ENCODE data around the gene STYX.
"Not testable (repeated sequence)": the region's sequence is repeated elsewhere in the genome, so short reads cannot be mapped to it uniquely, and the experiment has no call there.

STYX gene

DNA sequence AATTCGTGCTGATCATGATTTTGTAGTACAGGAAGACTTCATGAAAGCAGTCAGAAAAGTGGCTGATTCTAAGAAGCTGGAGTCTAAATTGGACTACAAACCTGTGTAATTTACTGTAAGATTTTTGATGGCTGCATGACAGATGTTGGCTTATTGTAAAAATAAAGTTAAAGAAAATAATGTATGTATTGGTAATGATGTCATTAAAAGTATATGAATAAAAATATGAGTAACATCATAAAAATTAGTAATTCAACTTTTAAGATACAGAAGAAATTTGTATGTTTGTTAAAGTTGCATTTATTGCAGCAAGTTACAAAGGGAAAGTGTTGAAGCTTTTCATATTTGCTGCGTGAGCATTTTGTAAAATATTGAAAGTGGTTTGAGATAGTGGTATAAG, 2.5 kb upstream of the STYX start:
- DNase-seq = not testable (repeated sequence)

DNA sequence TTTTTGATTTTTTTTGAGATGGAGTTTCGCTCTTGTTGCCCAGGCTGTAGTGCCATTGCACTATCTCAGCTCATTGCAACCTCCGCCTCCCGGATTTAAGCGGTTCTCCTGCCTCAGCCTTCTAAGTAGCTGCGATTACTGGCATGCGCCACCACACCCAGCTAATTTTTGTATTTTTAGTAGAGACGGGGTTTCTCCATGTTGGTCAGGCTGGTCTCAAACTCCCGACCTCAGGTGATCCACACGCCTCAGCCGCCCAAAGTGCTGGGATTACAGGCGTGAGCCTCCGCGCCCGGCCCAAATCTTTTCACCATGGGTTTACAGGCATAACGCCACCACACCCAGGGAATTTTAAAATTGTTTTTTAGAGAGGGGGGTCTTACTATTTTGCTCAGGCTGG, 931 bp upstream of the STYX start:
- DNase-seq = not testable (repeated sequence)

DNA sequence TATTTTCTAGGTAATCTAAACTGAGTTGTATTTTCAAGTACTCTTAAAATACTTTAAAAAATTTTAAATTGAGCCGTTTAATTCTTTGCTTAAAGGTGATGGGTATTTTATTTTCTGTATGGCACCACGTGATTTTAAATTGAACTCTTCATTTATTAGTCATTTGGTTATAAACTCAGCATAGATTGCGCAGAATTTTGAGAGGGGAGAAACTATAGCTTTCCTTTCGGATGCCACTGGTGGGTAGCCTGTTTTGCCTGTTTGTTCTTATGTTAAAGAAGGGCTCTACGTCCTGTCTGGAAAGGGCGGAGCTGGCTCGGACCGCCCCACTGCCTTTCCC, 411 bp upstream of the STYX start:
- no peak for DNase-seq

DNA sequence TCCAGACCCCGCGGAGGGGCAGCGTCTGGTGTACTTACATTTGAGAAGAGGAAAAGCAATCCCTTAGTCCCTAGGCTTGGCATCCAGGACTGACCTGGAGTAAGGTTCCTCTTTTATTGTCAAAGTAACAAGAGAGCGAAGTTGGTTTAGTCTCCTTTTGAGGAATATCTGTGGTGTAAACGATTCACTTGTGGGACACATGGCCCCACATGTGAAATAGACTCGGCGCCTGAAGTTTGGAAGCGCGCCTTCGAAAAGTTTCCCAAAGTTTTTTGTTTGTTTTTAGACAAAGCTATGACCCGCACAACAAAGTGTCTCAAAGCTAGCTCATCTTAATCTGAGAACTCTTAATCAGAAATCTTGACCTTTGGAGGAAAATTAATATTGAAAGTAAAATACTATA, 744 bp downstream of the STYX start:
- no peak for DNase-seq

DNA sequence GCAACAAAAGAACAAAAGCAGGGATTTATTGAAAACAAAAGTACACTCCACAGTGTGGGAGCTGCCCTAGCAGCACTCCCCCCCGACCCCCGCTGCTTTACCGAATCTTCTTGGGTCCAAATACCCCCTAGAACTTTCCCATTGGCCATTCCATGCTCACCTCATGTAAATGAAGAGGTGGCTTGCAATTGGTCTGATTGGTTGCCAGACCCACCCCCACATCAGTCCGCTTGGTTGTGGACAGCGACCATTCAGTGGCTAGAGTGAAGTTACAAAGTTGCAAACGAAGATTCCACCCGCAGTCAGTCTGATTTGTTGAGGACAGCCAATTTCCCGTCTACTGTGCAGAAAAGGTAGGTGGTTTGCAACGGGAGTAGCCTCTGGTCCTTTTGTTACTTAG, 3.9 kb downstream of the STYX start:
- DNase-seq = no peak

DNA sequence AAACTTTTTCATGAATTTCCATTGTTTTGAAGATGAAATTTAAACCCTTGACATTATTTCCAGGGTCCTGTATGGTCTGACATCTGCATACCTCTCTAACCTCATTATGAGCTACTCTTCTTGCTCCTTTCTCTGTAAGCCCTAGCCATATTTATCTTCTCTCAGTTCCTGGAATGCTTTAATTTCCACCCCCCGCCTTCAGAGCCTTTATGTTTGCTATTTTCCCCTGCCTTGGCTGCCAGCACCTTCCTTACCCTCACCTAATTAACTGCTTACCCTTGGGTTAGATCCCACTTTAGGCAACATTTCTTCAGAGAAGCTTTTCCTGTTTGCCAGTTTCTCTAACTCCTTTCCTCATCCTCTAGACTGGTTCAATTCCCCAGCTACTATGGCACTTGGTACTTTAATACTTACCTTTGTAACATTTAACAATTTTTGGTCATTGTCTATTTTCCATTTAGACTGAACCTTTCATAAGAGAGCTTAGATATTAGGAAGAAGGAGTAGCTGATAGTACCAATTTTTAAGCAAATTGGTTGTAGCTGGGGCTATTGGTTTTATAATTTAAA, 6.0 kb downstream of the STYX start:
- DNase-seq = no peak

DNA sequence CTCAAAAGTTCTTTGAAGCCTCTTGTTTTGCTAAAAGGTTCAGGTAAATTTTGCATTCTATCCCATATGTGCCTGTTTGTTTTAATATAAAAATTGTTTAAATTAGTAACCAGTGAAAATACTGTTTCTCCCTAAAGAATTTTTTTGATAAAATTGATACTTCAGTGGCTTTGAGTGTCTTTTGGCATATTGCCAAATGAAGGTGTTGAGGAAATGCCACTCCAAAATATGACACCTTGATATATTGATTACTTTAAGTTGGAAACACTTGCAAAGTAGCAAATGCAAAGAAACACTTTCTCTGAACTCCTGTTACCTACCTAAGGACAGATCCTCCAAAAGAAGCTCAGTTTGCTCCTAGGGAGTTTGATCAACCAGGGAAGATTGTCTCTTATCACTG, 8.4 kb downstream of the STYX start:
- no peak for DNase-seq

DNA sequence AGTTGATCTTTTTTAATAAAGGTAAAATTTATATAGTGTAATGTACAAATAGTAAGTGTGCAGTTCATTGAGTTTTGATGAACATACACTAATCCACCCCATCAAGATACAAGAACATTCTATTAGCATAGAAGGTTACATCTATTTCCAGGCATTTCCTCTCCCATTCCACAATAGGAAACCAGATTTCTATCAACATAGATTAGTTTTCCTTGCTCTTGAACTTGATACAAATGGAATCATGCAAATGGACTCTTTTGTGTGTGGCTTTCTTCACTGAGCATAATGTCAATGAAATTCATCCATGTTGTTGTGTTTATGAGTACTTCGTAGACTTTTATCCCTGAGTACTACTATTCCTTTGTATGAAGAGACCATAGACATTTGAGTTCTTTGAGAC, 10.8 kb downstream of the STYX start:
- DNase-seq = no peak

DNA sequence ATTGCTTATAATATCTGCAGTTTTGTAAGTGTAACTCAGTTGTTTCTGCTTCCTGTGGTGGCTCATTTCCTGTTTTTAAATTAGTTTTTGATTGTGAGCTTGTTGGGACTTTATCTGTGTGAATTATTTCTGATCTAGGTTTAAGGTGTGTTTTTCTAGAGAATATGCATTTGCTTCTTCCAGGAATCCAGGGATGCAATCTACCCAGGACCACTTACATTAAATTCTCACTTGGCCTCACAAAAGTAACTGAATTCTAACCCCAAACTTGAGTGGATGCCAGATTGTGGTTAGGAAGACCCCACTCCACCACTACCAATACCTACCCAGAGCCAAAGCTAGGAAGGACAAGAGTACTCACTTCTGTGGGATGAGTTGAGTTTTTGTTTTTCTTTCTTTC, 11.9 kb downstream of the STYX start:
- no peak for DNase-seq

DNA sequence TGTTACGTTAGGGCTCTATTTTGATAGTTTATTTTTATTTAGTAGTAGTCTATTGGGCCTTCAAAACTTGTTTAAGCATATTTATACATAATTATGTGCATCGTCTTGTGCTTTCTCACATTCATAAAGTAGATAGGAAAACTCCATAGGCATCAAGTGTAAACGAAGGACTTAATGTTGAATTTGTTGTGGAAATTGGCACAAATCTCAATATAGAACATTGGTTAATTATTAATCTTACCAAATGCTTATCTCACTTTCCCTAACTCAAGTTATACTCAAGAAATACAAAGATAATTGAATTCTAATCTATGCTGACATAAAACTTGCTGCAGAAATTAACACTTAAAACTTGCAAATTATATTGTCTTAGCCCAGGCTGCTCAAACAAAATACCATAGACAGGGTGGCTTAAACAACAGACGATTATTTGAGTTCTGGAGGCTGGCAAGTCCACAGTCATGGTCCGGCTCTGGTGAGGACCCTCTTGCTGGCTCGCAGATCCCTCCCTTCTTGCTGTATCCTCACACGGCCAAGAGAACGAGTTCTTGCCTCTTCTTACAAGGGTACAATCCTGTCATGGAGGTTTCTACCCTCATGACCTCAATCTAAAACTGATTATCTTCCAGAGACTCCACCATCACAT, 18.8 kb downstream of the STYX start:
- DNase-seq = no peak

DNA sequence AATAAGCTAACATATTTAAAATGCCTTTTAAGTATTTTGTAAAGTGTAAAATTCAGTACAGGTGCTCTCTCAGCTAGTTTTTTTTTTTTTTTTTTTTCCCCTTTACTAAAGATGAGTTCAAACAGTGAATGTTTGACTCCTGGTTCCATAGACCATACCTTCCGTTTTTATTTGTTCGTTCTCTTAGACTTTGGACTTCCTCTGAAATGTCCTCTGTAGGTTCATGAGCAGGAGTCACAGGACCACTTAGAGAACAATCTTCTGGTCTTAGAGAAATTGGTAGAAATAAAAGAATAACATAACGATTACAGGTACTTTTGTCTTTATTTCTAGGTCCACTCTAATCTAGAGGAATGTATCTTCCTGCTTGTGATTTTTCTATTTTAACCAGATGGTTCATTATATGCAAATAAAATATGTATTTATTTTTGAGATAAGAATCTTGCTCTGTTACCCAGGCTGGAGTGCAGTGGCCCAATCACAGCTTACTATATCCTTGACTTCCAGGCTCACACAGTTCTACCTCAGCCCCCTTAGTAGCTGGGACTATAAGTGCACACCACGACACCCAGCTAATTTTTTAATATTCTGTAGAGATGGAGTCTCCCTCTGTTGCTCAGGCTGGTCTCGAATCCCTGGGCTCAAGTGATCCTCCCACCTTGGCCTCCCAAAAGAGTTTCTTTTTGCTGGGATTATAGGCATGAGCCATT, 25.8 kb downstream of the STYX start:
- no peak for DNase-seq

DNA sequence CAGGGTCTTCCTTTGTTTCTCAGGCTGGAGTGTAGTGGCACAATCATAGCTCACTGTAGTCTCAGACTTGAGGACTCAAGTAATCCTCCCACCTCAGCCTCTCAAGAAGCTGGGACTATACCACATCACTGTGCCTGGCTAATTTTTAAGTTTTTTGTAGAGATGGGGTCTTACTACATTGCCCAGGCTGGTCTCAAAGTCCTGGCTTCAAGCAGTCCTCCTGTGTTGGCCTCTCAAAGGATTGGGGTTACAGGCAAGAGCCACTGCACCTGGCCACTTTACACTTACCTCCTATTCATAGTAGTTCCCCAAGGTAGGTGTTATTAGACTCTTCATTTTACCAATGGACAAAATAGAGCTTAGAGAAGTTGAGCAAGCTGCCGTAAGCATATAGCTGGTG, 29.2 kb downstream of the STYX start:
- no peak for DNase-seq

DNA sequence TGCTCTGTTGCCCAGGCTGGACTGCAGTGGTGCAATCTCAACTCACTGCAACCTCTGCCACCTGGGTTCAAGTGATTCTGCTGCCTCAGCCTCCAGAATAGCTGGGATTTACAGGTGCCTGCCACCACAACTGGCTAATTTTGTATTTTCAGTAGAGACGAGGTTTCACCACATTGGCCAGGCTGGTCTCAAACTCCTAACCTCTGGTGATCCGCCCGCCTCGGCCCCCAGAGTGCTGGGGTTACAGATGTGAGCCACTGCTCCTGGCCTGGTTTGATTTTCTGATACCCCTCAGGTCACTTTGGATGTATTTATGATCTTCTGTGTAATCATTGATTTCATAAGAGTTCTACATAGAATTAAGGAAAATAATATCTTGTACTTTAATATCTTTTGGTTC, 33.0 kb downstream of the STYX start:
- DNase-seq = not testable (repeated sequence)

DNA sequence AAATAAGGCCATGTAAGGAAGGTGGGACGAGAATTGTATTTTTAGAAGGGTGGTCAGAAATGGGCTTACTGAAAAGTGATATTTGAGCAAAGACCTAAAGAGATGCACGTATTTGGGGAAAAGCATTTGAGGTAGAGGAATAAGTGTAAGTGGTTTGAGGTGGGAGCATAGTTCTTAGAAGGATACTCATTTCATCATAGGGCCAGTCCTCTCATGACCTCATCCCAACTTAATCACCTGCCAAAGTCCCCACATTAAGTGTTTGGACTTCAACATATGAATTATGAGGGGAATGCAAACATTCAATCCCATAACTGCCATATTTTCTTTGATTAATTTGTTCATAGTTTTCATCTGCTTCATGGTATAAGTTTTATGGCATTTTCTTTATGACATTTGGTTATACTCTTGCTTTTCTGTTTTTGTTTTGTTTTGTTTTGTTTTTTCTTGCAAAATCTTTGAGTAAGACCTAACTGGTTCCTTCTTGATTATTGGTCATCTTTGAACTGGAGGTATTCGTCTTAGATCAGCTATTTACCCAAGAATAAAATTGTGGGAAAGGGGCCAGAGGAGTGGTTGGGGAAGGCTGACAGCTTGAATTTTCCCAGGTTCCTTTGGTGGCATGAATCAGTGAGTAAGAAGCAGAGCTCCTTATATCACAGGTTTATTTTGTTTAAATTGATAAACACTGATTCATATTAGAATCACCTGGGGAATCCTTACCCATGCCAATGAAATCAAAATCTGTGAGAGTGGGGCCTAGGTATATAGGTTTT, 37.3 kb downstream of the STYX start:
- DNase-seq = no peak

DNA sequence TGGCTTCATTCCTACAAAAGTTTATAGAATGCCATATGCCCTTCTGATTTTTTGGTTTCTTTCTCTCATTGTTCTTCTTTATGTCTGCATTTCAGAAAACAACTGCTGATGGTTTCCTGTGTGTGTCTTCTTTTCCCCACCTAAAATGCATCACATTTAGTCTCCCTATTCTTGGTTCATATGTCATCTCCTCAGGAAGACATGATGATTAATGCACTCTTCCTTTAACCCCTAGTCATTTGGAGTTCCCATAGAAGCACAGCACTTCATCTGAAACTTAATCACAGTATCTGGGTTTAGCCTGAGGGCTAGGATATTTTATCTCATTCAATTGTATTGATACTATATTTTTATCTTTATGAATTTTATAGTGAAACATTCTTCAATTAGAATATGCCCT, 39.9 kb downstream of the STYX start:
- no peak for DNase-seq

DNA sequence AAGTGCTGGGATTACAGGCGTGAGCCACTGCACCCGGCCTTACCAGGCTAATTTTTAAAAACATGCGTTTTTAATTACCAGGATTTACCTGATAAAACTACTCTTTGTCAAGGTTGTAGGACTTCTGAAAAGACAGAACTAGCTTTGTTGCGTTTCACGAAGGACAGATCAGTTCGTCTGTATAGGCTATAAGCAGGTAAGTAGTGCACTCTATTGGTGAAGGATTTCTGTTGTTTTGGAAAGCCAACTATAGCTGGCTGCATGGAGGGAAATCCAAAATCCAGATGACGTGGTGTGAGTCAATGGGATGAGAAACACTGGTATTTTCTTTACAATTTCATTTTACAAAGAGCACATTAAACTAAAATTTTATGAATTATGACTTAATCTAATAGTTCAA, 46.9 kb downstream of the STYX start:
- DNase-seq = no peak

DNA sequence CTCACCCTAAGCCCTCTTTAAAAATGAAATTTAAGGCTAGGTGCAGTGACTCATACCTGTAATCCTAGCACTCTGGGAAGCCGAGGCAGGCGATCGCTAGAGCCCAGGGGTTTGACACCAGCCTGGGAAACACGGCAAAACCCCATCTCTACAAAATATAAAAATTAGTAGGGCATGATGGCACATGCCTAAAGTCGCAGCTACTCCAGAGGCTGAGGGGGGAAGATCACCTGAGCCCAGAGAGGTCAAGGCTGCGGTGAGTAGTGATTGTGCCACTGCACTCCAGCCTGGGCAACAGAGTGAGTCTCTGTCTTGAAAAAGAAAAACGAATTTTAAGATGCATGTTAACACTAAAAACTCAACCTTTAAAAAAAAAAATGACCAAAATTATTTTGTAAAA, 48.7 kb downstream of the STYX start:
- DNase-seq = no peak

DNA sequence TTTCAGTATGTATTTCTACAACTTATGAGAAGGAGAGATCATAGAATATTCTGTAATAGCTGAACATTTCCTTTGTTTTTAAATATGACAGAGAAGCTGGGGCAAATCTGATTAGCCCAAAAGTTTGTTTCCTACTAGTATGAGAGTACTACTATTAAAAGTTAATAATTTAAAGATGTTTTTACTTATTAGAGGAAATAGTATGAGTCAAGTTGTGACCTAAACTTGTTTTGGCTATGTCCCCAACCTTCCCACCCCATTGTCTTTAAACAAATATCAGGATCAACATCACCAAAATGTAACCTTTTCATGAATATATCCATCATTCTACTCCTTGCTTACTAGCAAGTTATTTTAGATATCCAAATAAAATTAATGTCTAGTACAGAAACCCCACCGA, 50.9 kb downstream of the STYX start:
- DNase-seq = no peak

DNA sequence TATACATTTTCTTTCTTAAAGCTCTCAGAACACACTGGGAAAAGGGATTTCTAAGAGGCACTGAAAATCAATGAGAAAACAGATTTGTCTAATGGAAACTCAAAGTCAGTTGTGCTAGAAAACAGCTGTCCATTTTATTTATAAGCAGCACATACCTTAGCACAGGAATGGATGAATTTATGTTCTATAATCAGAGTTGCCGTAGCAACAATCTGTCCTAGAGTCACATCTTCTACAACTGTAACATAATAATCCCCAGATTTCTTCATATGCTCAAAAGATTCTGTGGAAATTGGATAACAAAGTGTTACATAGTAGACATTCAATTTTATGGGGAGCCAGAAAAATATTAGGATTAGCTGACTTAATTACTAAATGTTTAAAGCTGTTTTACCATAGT, 51.7 kb downstream of the STYX start:
- DNase-seq = no peak

DNA sequence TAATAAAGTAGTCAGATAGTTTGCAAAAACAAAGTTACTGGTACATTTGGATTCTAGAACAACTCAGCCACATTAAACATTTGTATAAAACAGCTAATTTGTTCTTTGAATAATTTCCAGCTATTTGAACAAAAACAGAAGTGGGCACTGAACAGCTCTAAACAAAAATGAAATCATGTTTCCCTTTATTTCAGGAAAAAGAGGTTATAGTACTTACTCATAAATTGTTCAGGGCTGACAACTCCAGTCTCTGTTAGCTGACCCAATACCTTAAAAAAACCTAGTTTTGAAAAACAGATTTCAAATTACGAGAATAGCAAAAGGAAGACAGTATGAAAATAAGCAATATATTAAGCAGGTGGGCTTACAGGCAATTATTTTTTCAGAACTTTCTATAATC, 53.2 kb downstream of the STYX start:
- DNase-seq = no peak

DNA sequence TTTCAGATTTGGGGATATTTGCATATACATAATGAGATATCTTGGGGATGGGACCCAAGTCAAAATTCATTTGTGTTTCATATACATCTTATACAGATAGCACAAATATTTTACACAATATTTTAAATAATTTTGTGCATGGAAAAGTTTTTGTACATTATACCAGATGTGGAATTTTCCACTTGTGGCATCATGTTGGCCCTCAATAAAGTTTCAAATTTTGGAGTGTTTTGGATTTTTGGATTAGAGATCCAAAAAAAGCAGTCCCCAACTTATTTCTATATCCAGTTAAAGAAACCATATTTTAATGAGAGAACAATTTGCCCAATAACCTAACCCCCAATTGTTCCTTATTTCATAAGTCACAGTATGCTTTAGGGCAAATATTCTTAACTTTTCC, 56.9 kb downstream of the STYX start:
- no peak for DNase-seq

DNA sequence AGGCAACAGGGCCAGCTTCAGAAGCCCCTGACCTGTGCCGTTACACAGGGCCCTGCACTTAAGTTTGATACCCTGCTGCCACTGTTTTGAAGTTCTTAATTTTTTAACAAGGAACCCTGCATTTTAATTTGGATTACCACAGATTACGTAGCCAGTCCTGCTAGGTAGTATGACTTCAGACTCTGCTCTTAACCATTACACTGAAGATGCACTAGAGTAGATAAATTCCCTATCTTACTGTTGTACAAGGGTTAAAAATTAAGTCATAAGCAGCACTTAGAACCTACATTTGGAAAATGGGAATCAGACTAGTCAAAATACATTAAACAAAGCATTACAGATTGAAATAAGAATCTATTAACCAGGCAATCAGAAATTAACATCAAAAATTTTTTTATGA, 59.2 kb downstream of the STYX start:
- no peak for DNase-seq

DNA sequence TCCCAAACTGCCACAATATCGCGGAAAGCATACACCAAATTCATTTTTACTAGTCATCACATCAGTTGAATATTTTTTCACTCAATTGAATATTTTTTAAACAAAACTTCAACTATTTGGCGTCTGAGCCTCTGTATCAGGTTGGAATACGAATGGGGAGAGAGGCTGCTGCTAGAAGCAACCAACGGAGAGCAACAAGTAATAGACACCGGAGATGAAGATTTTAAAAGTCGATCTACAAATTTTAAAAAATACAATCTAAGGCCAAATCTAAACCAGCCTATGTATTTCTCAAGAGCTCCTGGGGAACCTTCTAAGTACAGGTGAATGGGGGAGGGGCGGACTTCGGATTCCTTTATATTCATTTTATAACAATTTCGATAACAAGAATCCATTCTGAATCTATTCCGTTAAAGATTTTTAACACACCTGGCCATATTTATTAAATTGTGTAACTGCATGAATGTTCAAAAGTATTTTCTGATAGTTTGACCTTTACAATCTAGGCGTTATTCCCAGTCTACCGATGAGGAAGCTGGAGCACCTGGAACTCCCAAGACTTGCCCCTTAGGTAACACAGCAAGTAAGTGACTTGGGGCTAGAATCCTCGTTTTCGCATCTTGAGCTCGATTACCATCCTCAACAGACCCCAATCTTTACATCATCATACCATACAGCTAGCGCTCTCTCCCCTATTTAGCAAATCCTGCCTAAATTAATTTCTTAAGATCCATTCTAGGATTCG, 60.2 kb downstream of the STYX start:
- no peak for DNase-seq
